Endothelial cell (in vitro differentiated cells): ENCODE data around the gene TRAF3IP3. TPM values are rescaled to one million over a fixed set of nuclear protein-coding genes. Genes with fewer than 3 reads are reported as not detected.

Experiments used
- DNase-seq: peaks from one replicate; pipeline ENCODE4 v3.0.0; 2021; ENCODE audit warnings: low spot score
- H3K27ac Mint-ChIP-seq: one replicate; pipeline ENCODE4 v1.8.0; 2021; ENCODE audit warnings: mixed read lengths, inconsistent platforms; ENCODE audit not compliant: unreplicated experiment
- H3K27me3 Mint-ChIP-seq: one replicate; pipeline ENCODE4 v1.8.0; 2021; ENCODE audit warnings: mild to moderate bottlenecking, moderate library complexity, mixed read lengths, inconsistent platforms; ENCODE audit not compliant: unreplicated experiment
- H3K36me3 Mint-ChIP-seq: one replicate; pipeline ENCODE4 v1.8.0; 2021; ENCODE audit warnings: mild to moderate bottlenecking, low read depth, mixed read lengths, inconsistent platforms; ENCODE audit not compliant: unreplicated experiment
- H3K4me1 Mint-ChIP-seq: one replicate; pipeline ENCODE4 v1.8.0; 2021; ENCODE audit warnings: mild to moderate bottlenecking, mixed read lengths, inconsistent platforms; ENCODE audit not compliant: unreplicated experiment
- H3K4me3 Mint-ChIP-seq: one replicate; pipeline ENCODE4 v1.8.0; 2021; ENCODE audit warnings: mild to moderate bottlenecking, mixed read lengths, inconsistent platforms; ENCODE audit not compliant: unreplicated experiment
- H3K9me3 Mint-ChIP-seq: one replicate; pipeline ENCODE4 v1.8.0; 2021; ENCODE audit warnings: mixed read lengths, inconsistent platforms; ENCODE audit not compliant: unreplicated experiment
- CTCF ChIP-seq: fragments of 200-600 bp; sonication (generic); IDR thresholded peaks from one replicate; pipeline ENCODE4 v1.5.0; 2021; ENCODE audit warnings: antibody characterized with exemption; ENCODE audit not compliant: unreplicated experiment
- total RNA-seq: library from RNA; stranded (reverse); fragmentation: NEBNext Ultra II Directional; extraction: Animal tissue kit (Norgen Biotek cat#: 25700); gene quantifications from one replicate; pipeline ENCODE4 v1.2.1, GENCODE V29; 2021; ENCODE audit not compliant: unreplicated experiment

Gene TRAF3IP3
- total RNA-seq, 1 donor from 2014 or later = not detected

DNA sequence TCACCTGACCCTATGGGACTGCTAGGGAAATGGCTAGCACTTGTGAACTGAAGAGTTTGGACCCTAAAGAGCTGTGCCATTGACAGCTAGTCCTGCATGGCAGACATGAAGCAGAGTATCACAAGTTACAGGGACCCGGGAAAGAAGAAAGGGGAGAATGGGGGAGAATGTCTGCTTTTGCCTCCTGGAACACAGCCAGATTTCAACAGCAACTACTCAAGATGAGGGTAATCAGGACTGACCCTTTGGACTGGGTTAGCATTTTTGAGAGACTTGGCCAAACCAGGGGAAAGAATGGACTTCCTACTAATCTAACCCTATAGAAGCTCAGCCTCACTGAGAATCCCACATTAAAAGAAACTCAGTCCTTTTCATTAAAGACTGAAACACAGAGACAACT is 63.2 kb downstream of the TRAF3IP3 start:
- Mint-ChIP-seq H3K4me3 (no peak overlapping the region), H3K9me3 (no peaks in the 10 kb centered on the region), H3K36me3 (no peaks in the 10 kb centered on the region), H3K4me1 (peaks cover 21% of the 10 kb centered on the region), H3K27me3 (no peaks in the 10 kb centered on the region), H3K27ac (no peak overlapping the region)
- no peak for TF ChIP-seq CTCF
- no peak for DNase-seq

GRCh38 chr1:209820986-209821385 is 65.1 kb downstream of the TRAF3IP3 start:
- no peak for TF ChIP-seq CTCF
- Mint-ChIP-seq H3K27me3 (no peaks in the 10 kb centered on the region), H3K4me1 (peaks cover 9% of the 10 kb centered on the region), H3K4me3 (no peak overlapping the region), H3K27ac (no peak overlapping the region), H3K9me3 (no peaks in the 10 kb centered on the region), H3K36me3 (no peaks in the 10 kb centered on the region)
- no peak for DNase-seq

DNA sequence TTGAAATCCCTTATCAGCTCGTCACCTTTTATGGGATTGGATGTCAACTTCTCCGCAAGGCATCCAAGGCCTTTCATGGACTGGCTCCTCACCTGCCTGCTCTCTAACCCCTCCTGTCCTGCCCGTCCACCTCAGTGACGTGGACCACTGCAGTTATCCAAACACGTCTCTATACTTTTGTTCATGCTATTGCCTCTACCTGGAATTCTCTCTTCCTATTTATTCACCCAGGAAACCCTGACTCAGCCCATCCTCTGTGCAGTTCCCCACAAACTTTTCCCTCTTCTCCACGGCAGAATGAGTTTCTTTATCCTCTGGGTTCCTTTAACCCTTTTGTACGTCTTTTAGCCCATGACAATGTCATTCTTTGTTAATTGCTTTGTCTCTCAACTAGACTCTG is 66.9 kb downstream of the TRAF3IP3 start:
- Mint-ChIP-seq H3K27me3 (no peaks in the 10 kb centered on the region), H3K4me1 (peaks cover 12% of the 10 kb centered on the region), H3K4me3 (no peak overlapping the region), H3K27ac (no peak overlapping the region), H3K36me3 (no peaks in the 10 kb centered on the region), H3K9me3 (no peaks in the 10 kb centered on the region)
- DNase-seq = no peak
- TF ChIP-seq CTCF = no peak

DNA sequence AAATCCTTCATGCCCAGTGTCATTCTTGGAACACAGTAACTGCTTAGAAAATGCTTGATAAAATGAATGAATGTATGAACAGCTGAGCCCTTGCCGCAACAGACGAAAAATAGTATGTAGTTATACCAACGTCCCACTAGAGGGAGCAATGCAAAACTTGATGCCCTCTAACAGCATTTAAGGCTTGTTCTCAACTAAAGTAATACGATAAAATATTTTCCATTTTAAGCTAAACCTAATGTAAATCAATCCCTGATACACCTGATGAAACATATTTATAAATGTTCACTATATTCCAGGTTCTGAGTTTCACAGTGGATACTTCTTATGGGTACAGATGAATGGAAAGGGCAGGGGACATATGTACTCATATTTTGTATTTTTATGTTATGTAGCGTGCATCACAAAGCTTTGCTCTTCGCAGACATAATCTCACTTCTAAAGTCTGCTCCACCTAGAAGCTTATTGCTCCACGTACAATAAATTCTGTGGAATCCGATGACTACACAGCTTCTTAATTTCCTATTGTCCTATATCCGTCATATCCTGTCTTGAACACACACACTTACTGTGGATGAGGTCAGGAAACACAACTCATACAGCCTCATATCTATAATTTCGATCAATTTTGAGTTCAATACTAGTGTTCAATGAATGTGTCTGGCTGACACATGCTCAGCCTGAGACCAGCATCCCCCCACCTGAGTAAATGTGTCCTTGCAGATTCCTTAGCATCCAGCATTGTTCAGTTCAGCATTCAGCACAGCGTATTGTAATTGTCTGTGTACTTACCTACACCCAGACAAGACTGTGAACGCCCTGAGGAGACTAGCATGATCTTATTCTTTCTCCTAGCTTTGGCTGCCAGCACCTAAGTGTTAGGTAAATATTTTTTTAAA is 67.5 kb downstream of the TRAF3IP3 start:
- Mint-ChIP-seq H3K36me3 (no peaks in the 10 kb centered on the region), H3K27ac (no peak overlapping the region), H3K27me3 (no peaks in the 10 kb centered on the region), H3K4me3 (no peak overlapping the region), H3K4me1 (peaks cover 12% of the 10 kb centered on the region), H3K9me3 (no peaks in the 10 kb centered on the region)
- no peak for DNase-seq
- TF ChIP-seq CTCF = peak; percentile 88
